ENCODE measurements around the gene CEP78.
A peak's percentile ranks its signal among the peaks of the same experiment; 100 is the strongest.
"Not testable (repeated sequence)": the region's sequence is repeated elsewhere in the genome, so short reads cannot be mapped to it uniquely, and the experiment has no call there.

The CEP78 gene

DNA sequence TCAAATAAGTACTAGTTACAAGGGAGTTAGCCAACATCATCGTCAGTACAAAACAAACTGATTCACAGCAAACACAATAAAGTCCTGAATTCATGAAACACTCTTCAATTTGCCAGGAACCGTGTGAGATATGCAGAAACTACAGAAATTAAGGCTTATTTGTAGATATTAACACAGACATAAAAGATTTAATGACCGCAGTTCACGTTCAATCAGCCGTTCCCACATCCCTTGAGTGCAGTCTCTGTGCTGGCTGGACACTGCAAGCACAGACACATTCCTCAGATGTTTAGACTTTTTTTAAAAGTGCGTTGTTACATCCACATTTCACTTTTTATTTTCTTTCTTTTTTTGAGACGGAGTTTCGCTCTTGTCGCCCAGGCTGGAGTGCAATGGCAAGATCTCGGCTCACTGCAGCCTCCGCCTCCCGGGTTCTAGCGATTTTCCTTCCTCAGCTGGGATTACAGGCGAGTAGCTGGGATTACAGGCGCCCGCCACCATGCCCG is 566 bp upstream of the CEP78 start:
- no peak for DNase-seq (ENCODE audit: low read depth)

DNA sequence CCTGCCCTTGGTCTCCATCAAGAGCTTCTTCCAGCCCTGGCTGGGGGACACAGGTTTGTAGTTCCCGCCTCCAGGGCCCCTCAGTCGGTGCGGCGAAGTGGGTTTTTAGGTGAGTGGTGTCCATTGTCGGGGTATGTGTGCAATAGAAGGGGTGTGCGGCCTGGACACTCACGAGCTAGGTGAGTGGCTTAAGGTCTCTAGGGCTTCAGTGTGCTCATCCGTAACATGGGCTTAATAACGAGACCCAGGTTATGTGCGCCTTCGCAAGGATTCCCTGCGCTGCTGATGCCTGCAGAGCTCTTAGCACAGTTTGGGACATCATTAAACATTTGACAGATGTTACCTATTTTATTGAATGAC is 656 bp downstream of the CEP78 start:
- DNase-seq (ENCODE audit: low read depth): no peak

DNA sequence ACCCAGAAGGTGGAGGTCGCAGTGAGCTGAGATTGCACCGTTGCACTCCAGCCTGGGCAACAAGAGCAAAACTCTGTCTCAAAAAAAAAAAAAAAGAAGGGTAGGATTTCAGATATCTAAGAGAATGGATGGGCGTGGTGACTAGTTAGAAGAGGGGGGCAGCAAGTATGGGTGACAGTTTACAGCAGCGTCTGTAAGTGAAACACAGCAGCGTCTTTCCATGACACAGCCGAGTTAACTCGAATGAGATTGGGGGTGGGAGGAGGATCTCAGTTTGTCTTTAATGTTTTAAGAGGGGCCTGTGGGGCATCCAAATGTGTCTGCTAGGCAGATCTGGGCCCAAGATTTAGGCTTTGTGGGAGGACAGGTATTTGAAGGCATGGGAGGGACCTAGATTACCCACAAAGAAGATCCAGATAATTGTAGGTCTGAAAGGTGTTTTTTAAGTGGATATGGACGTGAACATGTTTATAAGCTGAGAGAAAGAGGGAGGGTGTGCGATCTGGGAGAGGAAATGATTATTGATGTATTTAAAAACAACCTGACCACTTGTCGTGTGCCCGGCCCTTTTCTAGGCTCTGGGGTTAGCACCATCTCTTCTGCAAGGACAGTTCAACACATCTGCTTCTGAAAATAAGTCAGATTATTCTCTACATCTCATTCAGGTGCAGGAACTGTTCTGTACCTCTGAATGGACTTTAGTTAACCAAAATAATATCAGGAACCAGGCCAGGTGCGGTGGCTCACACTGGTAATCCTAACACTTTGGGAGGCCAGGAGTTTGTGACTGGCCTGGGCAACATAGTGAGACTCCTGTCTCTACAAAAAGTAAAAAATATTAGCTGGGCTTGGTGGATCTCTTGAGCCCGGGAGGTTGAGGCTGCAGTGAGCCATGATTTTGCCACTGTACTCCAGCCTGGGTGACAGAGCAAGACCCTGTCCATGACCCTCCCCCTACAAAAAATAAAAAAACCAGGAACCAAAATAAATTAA is 2.5 kb downstream of the CEP78 start:
- no peak for DNase-seq (ENCODE audit: low read depth)

DNA sequence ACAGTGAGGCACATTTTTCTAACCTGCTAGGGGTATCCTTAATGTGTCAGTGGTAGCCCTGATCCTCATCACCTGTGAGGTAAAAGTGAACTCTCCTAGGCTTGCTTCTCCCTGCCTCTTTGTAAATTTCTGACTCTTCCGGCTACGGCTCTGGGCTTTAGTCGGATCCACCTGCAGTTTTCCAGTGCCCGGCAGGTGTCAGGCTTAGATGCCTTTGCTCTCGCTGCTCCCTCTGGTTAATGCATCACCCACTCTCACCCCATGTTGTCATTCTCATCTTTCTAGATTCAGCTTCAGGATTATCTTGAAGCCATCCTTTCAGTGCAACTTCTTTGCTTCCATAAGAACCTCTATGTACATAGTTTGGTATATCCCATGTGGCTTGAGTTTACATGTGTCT is 3.6 kb downstream of the CEP78 start:
- DNase-seq (ENCODE audit: low read depth): no peak

DNA sequence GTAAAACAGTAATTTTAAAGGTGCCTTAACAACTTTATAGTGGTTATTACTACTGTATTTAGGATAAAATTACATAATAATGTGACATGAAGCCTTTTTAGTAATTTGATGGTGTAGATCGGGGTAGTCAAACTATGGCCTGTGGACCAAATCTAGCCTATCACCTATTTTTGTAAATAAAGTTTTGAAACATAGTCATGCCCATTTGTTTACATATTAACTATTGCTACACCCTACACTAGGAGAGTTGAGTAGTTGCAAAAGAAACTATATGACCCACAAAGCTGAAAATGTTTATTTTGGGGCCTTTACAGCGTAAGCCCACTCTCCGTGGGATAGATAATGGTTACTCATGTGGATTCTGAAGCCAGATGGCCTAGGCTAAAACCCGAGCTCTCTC is 6.2 kb downstream of the CEP78 start:
- DNase-seq (ENCODE audit: low read depth): no peak

DNA sequence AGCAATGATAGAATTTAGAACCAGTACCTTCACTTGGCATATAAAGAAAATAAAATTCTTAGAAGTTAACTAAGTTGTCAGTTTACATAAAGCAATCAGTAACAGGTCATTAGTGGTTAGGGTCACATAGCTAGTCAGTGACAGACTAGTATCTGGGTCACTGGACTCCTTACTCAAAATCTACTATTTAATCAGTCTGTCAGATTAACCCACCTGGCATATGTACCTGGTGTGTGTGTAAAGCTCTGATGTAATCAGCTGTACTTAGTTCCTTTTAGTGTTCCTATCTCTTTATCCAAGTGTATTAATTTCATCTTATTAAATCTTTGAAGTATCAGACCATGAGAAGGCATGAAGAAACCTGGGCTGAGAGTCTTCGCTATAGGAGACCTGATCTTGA is 7.3 kb downstream of the CEP78 start:
- DNase-seq (ENCODE audit: low read depth): no peak

DNA sequence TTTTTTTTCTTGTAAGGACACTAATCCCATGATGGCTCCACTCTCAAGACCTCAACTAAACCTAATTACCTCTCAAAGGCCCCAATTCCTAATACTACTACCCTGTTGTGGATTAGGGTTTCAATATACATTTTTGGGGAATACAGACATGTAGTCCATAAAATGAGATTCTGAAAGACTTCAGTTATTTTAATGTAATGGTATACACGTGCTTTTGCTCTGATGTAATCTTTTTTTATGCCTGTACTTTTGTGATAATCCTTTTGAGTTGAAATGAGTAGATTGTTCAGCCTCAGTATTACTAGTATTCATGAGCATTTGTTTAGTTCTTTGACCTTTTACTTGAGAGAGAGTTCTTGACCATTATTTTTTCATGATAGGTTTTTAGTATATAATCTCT is 9.5 kb downstream of the CEP78 start:
- DNase-seq (ENCODE audit: low read depth): no peak

DNA sequence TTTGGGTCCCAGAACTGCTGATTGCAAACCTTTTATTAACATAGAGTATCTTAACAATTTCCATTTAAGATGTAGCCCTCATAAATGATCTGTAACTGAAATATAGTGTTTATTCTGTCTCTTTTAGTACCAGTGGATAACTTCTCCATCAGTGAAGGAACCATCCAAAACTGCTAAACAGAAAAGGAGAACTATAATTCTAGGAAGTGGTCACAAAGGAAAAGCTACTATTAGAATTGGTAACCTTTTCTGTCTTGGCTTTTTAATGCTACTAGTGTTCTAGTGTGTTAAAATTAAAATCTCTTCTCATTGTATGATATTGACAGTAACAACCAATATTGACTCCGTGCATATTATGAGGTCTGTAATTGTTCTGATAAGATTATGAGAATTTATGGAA is 12.8 kb downstream of the CEP78 start:
- DNase-seq (ENCODE audit: low read depth): no peak

DNA sequence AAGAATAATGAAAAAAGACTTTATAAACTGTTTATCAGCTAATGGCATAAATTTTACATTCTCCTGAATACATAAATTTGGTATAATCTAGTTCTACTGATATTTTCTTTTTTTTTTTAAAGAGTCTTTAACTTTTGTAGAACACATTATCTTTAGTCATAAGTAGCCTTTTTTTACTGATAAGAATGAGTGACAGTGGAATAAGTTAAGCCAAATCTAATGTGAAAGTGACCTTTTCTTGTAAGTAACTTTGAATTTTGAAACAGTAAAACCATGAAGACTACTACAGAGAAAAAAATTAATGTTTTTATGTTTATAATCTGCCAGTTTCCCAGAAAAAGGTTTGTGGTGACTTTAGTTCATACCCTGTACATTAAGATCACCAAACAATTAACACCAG is 13.7 kb downstream of the CEP78 start:
- no peak for DNase-seq (ENCODE audit: low read depth)

DNA sequence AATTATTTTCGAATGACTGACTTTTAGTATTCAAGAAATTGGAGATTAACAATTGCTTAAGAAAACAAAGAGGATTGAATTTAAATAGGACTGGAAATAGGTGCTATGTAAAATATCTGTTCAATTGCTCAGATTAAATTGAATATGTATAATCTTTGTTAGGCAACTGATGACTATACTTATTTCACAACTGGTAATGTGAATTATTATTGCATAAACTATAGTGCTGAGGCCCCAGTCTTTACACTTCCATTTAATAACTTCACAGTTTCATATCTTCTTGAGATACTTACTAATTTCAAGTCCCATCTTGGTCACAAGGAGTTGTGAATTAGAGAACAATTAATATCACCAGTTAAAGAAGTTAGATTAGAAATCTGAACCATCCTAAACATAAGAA is 16.7 kb downstream of the CEP78 start:
- no peak for DNase-seq (ENCODE audit: low read depth)

DNA sequence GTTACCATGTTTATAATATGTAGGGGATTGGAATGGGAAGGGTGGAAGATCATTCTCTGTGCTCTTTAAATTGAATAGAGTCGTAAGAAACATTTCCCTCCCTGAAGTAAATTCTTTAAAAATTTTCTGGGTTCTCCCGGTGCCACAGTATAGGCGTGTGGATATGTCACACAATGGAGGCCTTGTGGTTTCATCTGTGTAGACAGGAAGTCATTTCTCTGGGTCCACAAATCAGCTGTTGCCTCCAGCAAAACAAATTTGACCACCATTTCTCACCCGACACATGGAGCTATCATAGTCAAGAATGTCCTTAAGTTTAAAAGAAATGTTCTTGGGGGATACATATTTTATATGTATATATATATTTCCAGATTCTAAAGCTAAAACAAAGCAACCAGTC is 17.4 kb downstream of the CEP78 start:
- DNase-seq (ENCODE audit: low read depth): no peak

DNA sequence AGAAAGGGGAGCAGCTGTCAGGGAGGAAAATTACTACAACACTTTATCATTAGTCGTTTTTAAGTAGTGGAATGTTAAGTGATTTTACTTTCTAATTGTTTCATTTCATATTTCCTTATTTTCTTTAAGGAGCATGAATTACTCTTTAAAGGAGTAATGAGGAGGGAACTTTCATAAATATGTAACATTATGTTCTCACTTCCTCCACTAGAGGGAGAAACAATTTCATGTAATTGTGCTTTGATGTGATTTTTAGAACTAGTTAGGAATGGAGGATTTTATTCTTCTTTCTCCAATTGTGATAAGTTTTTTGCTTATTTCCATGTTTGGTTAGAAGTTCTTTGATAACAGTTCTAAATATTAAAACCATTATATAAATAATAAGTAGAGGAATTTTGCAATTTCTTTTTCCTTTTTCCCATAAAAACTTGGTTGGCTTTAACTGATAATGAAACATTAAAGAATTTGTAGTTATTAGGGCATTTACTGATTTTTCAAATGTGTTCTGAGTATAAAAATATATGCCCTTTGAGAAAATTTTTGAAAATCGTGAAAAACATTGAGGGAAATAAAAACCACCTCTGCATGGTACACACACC is 25.6 kb downstream of the CEP78 start:
- peak; percentile 1 for DNase-seq (ENCODE audit: low read depth)

DNA sequence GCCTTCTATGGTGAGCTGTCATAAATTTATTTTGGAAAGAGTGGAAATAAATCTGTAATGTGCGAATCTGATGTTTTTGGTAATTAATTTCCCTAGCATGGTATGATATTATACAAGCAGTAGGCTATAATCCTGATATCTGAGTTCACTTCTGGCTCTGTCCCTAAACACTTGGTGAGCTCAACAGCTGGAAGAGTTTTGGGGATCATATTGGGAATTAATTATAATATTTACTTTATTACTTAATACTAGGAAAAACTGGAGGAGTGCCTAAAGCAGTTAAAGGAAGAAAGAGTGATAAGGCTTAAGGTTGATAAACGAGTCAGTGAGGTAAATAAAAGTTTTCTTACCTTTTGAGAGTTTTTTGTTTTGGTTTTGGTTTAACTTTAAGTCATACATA is 26.8 kb downstream of the CEP78 start:
- no peak for DNase-seq (ENCODE audit: low read depth)

DNA sequence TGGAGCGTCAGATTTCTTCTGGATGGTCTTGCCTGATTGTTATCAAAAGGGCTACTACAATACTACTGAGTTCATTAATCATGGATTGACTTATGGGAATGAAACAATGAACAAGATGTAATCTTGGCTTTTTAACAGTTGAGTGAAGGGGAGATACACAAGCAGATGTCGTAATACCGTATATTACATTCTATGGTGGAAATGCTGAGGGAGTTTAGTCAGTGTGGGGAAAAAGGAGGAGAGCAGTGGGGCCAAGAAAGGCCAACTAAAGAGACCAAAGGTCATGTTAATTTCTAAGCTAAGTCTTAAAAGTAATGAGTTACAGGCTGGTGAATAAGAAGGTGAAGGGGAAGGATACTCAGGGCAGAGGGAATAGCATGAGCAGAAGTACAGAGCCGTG is 32.0 kb downstream of the CEP78 start:
- DNase-seq (ENCODE audit: low read depth): no peak

DNA sequence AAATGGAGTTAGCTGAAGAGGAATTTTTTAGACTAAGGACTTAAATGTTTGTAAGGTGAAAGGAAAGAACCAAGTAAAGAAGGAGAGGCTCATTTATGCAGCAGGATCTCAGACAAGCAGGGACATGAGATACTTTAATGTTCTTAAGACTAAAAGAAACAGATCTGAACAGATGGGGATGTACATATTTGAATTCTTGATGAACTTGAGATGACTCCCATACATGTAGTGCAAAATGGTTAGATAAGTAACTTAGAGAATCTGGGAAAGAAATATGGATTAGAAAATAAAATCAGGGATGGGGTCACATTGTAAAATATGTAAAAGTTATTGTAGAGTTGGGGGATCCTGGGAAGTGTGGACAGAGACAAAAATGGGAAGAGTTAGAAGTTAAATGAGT is 33.9 kb downstream of the CEP78 start:
- no peak for DNase-seq (ENCODE audit: low read depth)

DNA sequence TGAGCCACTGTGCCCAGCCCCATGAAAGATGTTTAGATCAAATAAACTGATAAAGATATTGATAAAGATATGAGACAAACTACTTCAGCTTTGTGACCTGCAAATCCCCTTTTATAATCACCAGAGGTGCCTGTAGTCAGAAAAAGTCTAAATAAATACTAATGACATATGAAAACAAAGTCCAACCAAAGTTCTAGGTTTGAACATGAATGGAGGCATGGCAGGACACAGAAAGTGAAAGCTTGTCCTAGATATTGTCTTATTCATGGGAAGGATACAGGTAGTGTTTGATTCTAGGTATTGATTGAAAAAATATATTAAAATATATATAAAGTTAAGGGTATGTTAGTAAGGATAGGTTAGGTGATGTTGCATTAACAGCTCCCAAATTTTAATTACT is 36.4 kb downstream of the CEP78 start:
- DNase-seq (ENCODE audit: low read depth): no peak

DNA sequence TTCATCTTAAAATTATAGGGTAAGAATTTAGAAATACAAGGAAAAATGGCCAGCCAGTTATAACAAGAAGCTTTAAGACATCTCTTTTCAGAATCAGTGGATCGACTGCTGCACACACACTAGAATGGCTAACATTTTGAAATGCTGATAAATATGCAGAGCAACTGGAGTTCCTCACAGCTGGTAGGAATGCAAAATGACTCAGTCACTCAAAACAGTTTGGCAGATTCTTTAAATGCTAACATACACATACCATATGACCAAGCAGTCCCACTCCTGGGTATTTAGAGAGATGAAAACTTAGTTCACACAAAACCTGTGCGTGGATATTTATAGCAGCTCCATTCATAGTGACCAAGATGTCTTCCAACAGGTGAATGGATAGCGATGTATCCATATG is 37.9 kb downstream of the CEP78 start:
- no peak for DNase-seq (ENCODE audit: low read depth)

DNA sequence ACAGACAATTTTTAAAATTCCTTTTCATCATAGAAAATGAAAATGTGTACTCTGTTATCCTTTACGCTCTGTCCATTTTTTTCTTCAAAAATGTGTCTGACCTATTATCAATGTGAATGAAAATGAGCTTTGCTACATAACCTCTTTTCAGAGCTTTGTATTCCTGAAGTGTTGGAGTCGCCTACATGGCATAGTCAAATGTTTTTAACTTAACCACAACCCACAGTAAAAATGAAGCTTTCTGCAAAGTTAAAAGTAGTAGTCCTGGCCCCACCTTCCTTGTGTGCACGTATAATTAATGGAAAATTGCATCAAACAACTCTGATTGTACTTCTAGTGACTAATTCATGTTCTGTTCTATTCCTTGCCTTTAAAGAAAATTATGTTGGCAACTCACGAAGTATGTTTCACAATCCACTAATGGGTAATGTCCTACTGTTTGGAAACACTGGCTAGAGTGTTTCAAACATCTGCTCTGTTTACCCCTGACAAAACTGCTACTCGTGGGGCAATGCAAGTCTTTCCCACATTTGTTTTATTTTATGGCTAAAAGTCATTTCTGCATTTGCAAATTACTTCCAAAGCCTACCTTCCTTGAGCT is 42.4 kb downstream of the CEP78 start:
- no peak for DNase-seq (ENCODE audit: low read depth)

DNA sequence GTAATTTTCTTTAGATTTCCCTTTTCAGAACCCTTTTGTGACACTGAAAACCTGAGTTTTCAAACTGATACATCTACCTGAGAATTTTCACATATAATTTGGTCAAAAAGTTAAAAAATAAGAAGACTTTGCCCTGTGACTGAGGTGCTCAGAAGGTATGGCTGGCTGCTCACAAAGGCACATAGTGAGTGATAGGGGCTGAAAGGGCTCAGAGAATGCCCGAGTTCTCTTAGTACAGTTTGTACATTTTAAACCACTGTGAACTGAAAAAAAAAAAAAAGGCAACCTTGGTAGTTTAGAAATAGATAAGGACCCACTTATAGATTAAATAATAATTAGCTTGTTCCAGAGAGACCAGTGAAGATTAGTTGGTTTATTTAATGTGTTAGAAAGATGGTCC is 42.9 kb downstream of the CEP78 start:
- DNase-seq (ENCODE audit: low read depth): no peak

DNA sequence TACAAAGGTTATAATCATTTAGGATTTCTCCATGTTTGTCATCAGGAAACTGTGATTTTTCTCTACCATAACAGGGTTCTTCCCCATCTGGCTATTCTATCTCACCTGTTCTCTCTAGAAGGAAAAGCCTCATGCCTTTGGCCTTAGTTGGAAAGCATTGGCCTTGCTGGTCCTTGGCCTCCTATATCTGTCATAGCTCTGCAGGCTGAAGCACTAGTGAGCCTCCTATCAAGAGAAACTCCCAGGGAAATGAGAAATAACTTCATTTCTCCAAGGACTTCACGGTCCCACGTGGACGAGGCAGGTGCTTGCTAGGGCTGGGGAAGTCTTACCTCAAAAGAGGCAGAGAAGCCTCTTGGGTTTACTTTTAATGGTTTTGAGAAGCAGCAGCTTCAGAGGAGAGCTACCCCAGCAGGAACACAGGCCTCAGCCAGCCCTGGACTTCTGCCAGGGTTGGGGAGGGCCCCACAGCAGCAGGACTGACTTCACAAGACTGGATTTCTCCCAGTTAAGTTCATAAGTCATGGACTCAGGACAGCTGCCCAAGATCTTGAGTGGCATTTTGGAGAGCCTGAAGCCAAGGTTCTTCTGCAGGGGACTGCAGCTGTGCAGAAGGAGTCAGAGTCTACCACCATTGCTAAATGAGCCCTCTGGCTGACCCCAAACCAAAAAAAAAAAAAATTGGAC is 45.2 kb downstream of the CEP78 start:
- DNase-seq (ENCODE audit: low read depth): no peak

DNA sequence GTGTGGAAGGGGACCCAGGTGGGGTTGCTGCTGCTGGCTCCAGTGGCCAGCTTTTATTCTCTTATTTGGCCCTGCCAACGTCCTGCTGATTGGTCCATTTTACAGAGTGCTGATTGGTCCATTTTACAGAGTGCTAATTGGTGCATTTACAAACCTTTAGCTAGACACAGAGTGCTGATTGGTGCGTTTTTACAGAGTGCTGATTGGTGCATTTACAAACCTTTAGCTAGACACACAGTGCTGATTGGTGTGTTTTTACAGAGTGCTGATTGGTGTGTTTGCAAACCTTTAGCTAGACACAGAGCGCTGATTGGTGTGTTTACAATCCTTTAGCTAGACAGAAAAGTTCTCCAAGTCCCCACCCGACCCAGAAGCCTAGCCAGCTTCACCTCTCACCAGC is 48.3 kb downstream of the CEP78 start:
- not testable (repeated sequence) for DNase-seq (ENCODE audit: low read depth)

DNA sequence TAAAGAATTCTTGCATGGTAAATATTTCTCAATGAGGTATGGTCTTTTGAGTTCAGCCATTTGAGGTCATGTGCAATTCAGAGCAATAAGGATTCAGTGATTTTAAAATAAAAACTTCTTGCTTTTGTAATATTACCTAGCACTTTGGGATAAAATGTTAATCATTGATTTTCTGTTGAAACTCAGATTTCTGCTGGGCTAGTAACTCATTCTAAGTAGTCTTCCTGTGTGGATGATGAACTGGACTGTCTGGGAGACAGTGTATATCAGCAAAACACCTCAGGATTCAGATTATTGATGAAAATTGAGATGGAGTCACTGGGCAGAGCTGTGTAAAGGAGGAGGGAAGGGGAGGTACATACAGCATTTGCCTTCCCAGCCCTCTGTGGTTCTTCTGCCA is 50.2 kb downstream of the CEP78 start:
- no peak for DNase-seq (ENCODE audit: low read depth)

DNA sequence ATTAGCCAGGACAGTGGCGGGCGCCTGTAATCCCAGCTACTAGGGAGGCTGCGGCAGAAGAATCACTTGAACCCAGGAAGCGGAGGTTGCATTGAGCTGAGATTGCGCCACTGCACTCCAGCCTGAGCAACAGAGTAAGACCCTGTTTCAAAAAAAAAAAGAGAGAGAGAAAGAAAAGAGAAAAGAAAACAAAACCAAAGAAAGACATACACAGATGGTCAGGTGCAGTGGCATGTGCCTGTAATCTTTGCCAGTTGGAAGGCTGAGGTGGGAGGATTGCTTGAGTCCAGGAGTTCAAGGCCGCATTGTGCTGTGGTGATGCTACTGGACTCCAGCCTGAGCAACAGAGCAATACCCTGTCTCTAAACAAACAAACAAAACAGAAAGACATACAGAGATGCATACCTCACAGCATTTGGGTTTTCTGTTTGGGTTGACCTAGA is 51.1 kb downstream of the CEP78 start:
- DNase-seq (ENCODE audit: low read depth): no peak

Data from CMK (cell line).